GM18505 (cell line): Measurements from ENCODE around the gene DUSP22.

Experiments used
- ATAC-seq: cut with Tn5 transposase; IDR thresholded peaks from one replicate; pipeline ENCODE4 v1.9.1; 2021; ENCODE audit not compliant: unreplicated experiment
- POLR2A ChIP-seq: IDR thresholded peaks from 4 replicates; pipeline ENCODE4 v1.6.1; 2011; ENCODE audit warnings: borderline replicate concordance; ENCODE audit not compliant: insufficient read depth, insufficient read length; ENCODE audit errors: extremely low read depth

DUSP22 gene

GRCh38 chr6:331622-332521, 39.6 kb downstream of the DUSP22 start:
- ATAC-seq = peak; percentile 43
- TF ChIP-seq POLR2A = peak; percentile 55

GRCh38 chr6:332671-333070, 40.4 kb downstream of the DUSP22 start:
- no peak for TF ChIP-seq POLR2A
- no peak for ATAC-seq

- no peak for ATAC-seq
- TF ChIP-seq POLR2A = no peak
These were observed 41.2 kb downstream of the DUSP22 start for GRCh38 chr6:333379-334002.

DNA sequence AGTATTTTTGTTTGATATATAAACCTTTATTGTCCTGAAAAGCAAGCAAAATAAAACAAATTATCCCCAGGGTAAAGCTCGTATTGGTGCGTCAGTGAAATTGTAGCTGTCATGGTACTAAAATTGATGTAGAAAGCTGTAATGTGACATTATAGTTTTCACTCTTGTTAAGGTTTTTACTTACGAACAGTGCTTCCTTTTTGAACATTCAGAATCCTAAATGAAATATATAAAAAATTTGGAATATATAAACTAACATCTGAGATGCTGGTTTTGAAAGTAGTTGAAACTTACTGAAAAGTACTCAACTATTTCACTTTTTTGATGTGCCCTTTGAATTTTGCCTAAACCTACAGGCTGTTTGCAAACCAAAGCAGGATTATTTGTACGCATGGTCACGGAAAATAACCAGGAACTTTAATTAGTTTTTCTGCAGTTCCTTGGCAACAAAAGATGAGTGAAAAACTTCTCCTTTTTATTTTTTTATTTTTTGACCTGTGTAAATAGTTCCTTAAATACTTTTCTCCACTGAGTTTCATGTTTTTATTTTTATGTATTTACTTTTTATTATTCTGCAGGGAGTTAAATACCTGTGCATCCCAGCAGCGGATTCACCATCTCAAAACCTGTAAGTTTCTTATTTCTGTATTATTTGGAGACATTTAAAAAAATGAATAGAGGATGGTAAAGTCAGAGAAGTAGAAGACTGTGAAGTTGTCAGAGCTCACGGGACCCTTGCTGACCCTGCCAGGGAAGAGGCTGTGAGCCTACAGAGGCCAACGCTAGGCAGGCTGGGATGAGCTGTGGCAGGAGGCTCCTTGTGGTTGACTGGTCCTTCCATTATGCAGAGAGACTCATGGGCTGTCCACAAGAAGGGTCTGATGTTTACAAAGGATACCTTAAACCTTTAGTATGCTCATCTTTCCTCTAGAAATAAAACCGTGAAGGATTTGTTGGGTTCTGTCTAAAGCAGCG, 42.5 kb downstream of the DUSP22 start:
- no peak for ATAC-seq
- TF ChIP-seq POLR2A = no peak

DNA sequence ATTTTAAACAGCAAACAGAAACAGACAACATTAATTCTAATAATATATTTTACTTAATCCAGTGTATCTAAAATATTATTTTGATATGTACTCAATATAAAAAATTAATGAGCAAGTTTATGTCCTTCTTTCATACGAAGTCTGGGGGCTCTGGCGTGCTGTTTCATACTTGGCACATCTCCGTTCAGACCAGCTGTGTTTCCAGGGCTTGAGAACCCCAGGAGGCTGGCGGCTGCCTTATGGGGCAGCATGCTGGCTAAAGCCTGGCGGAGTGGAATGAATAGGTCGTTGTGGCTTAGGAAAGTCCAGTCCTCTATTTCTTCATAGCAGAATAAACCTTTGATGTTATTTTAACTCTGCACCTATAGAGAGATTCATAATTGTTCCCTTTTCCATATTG, 43.3 kb downstream of the DUSP22 start:
- no peak for ATAC-seq
- no peak for TF ChIP-seq POLR2A

DNA sequence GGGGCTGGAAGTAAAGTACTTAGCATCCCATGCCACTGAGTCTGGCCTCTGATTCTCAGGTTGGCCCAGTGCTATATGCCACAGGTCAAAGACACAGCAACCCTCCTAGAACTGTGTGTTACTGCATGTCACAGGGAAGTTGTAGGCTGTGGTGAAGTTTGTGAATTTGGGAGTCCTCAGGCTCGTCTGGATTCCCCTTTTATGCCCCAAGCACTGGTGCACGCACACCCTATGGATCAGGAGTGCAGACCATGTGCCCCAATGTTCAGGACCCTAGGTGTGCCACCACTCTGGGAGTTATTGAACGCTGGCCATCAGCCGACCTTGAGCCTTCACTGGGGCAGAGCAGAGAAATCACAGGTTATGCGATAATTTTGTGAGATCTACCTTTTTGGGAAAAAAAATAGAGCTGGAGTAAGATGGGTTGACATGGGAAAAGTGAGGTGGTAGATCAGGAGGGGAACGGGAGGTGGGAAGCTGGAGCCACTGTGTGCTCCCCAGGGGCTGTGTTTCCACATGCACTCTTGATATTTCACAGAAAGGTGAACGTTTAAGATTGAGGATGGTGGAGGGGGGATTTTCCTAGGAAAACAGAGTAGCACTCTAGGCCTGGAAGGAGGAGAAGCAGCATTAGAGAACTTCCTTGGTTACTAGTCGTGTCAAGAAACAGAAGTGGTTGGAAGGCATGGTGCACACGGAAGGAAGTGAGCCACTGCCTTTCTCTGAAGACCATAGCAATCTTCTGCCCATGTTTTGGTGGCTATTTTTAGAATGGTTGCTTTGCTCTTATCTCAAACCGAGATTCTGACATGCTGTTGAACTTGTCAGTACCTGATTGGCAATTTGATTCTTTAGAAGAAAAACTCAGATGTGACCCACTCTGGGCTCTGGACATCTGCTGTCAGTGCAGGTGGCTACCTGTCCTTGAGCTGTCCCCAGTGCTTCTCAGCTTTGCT, 44.1 kb downstream of the DUSP22 start:
- no peak for TF ChIP-seq POLR2A
- ATAC-seq = peak; percentile 34

DNA sequence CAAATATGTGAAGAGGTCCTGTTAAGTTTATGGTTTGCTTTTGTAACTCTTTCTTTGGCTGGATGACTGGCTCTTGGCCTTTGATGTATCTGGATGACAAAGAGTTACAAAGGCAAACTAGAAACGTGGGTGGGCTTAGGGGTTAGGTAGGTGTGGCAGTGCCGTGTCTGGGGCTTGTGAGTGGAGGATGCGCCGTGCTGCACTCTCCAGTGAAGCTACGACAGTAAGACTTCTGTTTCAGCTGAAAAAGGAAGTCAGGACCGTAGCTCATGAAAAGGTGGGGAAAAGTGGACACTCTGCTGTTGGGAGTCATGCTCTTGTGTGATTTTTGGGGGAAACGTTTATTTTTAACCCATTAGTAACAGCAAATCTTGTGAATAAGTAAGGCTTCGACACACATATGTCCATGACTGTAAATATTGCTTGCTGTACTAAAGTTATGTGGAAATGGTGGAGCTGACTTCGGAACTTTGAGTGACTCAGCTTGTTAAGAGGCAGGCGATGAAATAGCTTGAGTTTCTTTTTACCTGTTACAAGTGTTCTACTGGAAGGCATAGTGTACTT, 45.6 kb downstream of the DUSP22 start:
- no peak for ATAC-seq
- no peak for TF ChIP-seq POLR2A

DNA sequence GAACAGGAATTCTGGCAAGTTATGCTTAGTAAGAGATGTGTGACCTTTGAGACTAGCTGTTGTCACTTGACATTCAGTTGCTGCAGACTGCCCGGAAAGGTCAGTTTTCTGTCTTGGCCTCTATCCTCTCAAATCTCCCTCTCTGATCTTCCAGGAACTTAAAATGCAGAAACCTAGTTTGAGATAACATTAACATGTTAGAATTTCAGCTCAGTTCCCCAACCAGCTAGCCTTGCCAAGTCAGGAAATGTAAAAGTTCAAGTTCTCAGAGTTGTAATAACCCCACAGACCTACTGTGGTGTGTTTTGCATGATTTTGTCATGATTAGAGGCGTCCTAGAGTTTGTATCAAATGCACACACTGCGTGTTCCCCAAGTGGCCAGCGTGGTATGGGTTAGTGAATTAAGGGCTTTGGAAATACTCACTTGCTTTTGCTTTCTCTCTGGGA, 46.6 kb downstream of the DUSP22 start:
- ATAC-seq = no peak
- TF ChIP-seq POLR2A = no peak

DNA sequence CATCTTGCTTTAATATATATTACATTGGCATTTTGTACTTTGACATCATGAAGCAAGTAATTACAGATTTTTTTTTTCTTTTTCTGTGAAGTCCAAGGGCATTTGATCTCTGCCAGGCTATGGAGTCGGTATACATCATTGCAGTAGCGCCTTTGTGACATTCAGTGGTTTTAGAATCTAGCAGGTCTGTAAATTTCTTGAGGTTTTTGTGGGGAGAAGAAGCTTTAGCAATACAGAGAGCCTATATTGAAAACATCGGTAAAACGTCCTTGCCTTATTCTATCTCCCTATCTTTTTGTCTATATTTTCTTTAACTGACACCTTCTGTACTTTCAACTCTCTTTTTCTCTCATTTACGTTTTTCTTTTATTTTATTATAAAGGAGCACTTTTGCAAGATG, 47.2 kb downstream of the DUSP22 start:
- no peak for ATAC-seq
- TF ChIP-seq POLR2A = no peak

- ATAC-seq = no peak
- TF ChIP-seq POLR2A = no peak
These were observed 48.1 kb downstream of the DUSP22 start for GRCh38 chr6:340186-340955.
